GM21737 (cell line): ENCODE data around the gene TSPEAR.
"Not testable (repeated sequence)": the region's sequence is repeated elsewhere in the genome, so short reads cannot be mapped to it uniquely, and the experiment has no call there.

Experiments
- ATAC-seq: cut with Tn5 transposase; IDR thresholded peaks from one replicate; pipeline ENCODE4 v1.9.1; 2021; ENCODE audit warnings: mild to moderate bottlenecking, moderate library complexity; ENCODE audit not compliant: unreplicated experiment

Gene TSPEAR

GRCh38 chr21:44636209-44637017, 75.0 kb downstream of the TSPEAR start:
- no peak for ATAC-seq

DNA sequence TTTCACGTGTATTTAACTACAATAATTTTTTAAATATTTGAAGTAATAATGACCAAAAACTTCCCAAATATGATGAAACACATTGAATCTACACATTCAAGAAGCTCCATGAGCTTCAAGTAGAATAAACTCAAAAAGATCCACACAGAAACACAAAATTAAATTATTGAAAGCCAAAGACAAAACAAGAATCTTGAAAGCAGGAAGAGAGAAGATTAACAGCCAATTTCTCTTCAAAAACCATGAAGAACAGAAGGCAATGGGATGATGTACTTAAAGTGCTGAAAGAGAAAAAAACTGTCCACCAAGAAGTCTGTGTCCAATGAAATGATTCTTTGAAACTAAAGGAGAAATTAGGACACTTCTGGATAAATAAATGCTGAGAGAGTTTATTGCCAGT, 79.3 kb downstream of the TSPEAR start:
- ATAC-seq, result no peak

GRCh38 chr21:44630440-44630839, 80.9 kb downstream of the TSPEAR start:
- no peak for ATAC-seq

DNA sequence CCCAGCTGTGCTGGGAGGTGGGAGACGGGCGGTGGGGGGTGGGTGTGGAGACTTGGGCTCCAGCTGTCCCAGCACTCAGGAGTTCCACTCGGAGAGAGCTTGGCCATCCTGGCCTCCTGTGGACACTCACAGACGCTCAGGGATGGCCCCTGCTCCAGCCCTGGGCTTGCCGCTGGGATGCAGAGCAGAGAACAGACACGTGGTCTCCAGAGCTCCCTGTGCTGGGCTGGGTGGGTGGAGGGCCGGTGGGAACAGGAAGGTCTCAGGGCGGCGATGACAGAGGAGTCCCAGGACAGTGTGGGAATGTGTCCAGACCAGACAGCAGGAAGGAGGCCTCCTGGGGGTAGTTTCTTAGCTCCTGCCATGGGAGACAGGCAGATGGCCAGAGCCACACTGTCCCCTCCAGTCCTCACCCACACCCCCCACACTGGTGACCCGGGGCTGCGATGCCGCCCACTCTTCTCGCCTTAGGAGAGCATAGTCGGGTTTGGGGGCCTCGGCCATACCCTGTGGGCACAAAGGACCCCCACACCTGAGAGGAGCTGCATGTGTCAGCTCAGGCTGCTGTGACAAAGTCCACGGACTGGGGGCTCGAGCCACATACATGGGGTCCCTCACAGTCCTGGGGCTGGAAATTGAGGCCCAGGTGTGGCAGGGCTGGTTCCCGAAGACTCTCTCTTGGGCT, 82.5 kb downstream of the TSPEAR start:
- no peak for ATAC-seq

GRCh38 chr21:44627831-44628233, 83.5 kb downstream of the TSPEAR start:
- not testable (repeated sequence) for ATAC-seq

DNA sequence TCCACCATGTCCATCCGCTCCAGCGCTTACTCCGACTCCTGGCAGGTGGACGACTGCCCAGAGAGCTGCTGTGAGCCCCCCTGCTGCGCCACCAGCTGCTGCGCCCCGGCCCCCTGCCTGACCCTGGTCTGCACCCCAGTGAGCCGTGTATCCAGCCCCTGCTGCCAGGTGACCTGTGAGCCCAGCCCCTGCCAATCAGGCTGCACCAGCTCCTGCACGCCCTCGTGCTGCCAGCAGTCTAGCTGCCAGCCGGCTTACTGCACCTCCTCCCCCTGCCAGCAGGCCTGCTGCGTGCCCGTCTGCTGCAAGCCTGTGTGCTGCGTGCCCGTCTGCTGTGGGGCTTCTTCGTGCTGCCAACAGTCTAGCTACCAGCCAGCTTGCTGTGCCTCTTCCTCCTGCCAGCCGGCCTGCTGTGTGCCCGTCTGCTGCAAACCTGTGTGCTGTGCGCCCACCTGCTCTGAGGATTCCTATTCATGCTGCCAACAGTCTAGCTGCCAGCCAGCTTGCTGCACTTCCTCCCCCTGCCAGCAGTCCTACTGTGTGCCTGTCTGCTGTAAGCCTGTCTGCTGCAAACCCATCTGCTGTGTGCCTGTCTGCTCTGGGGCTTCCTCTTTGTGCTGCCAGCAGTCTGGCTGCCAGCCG, 84.1 kb downstream of the TSPEAR start:
- not testable (repeated sequence) for ATAC-seq

GRCh38 chr21:44626673-44627143, 84.7 kb downstream of the TSPEAR start, which contains the start of gene KRTAP10-9:
TSS of gene KRTAP10-9 (plus strand) at chr21:44627093. CDS start at chr21:44627172, 79 bp downstream.
- ATAC-seq, result no peak

DNA sequence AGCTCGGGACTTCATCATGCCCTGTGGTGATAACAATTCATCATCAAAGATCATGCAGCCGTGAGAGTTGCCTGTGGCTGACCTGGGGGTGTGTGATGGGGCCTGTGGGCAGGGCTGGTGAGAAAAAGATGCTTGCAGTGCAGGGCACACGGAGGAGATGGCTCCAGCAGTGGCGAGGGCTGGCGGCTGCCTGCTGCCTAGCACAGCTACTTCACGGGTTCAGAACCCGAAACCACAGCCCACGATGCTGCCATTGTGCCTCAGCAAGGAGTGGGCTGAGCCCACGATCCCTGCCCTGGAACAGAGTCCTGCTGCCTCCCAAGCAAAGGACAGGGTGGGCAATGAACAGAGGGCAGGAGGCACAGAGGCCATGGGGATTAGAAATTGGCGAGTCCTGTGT, 85.1 kb downstream of the TSPEAR start:
- ATAC-seq, result no peak

DNA sequence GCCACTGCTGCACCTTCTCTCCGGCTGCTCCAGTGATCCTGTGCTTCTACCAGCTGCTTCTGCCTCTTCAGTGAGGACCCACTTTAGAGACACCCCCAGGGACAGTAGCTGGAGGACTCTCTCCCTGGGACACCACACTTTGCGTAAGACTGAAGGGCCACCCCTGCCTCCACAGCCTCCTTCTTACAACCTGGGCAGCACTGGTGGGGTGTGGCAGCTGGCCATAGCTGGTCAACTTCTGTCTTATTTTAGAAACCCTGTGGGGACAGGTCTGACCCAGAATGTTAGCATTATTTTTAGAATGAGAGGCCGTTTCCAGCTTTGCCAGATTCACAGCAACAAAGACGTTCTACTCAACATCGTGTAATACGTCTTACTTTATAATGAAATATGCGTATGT, 85.6 kb downstream of the TSPEAR start:
- ATAC-seq, result no peak

DNA sequence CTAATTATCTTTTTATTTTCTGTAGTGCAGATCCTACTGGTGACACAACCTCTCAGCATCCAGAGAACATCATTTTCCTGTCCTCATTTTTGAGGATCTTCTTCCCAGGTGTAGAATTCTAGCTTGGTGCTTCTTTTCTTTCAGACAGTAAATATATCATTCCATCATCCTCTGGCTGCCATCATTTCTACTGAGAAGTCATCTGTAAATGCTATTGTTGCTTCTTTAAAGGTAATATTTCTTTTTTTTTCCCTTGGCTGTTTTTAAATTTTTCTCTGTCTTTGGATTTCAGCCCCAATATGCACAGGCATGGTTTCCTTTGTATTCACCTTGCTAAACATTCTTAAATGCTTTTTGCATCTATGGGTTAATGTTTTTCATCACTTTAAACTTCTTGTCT, 87.8 kb downstream of the TSPEAR start:
- ATAC-seq, result no peak

DNA sequence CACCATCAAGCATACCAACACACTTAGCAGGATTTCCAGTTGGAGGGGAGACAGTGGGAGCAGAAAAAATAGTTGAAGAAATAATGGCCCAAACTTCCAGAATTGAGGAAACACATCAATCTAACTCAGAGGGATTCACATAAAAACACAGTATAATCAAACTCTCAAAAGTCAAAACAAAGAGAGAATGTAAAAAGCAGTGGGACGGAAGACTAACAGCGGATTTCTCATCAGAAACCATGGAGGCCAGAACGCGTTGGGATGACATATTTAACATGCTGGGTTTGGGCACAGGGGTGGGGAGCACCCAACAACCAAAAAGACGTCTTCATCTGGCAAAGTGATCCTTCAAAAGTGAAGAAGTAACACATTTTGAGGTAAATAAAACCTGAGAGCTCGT, 91.5 kb downstream of the TSPEAR start:
- ATAC-seq, result no peak

DNA sequence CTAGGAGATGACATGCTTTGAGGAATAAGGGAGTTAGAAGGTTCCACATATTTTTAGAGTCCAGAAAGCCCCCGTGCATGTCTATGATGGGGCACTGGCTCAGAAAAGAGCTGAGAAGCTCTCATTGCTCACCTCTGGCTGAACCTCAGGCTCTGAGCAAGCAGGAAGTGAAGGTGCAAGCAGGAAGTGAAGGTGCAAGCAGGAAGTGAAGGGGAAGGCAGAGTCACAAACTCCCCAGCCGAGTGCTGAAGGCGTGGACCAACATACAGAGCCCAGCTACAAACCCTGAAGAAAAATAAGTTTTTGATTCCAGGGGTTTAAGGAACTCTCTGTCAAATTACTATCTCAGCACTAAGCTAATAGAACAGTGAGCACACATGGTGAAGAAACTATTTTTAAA, 92.5 kb downstream of the TSPEAR start:
- ATAC-seq, result no peak

DNA sequence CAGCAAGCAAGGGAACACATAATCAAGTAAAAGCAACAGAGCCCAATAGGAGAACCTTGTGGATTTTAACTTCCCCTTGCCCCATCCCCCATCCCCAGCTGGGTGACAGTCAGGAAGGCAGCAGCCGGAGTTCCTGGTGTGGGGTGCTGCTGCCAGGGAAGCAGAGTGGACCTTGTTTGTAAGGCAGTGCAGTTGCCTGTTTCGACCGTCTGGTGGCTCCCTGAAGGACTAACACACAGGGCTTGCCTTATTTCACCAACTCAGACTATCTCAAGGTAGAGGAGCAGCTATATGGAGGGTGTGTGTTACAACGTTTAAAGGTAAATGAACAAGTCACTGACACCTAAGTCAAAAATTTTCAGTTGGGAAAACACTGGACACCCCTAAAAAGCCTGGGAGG, 92.9 kb downstream of the TSPEAR start:
- ATAC-seq, result no peak

DNA sequence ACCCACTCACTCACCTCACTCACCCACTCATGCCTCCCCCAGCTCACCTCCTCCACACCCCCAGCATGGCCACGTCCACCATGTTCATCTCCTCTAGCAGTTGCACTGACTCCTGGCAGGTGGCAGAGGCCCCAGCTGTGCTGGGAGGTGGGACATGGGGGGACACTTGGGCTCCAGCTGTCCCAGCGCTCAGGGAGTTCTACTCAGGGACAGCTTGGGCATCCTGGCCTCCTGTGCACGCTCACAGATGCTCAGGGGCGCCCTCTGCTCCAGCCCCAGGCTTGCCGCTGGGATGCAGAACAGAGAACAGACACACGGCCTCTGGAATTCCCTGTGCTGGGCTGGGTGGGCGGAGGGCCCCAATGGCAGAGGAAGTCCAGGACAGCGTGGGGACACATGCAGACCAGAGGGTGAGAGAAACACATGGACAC, 94.3 kb downstream of the TSPEAR start:
- ATAC-seq, result no peak

GRCh38 chr21:44616591-44616926, 94.8 kb downstream of the TSPEAR start:
- no peak for ATAC-seq

- no peak for ATAC-seq
Observed at GRCh38 chr21:44615911-44616590, 95.3 kb downstream of the TSPEAR start.

DNA sequence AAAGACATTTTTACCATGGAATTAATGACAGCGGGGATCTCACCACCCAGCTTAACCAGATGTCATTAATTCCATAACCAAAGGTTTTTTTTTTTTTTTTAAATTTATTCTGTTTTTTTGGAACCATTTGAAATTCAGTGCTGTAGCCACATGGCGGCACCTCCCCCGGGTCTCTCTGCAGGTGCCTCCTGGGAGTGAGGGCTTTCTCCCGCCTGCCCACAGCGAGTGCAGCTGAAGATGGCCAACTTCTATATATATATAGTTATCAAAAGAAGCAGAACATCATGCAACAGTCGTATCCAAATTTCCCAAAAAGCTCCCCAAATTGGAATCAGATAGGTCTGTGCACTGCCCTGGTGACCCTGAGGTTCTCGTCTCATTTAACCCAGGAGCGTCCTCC, 95.9 kb downstream of the TSPEAR start:
- no peak for ATAC-seq

- no peak for ATAC-seq
Observed at GRCh38 chr21:44614961-44615391, 96.4 kb downstream of the TSPEAR start.

DNA sequence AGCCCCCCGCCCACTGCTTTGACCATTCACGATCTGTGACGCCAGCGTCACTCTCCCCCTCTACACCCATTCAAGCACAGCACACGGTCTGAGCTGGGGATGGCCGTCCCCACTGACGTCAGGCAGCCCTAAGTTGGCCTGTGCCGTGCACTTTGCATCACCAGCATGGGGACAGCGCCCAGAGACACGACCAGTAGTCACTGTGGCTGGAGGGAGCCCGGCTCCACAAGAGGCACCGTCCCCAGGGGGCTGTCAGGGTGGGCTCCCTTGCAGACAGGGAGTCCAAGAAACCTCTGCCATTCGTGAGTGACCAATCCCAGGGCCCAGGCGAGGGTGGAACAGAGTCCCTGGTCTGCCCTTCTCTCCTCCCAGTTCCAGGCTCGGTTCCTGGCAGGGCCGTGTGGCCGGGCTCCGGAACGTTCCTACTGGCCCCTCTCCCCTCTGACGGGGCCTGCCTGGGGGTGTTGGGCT, 97.2 kb downstream of the TSPEAR start:
- no peak for ATAC-seq

GRCh38 chr21:44613386-44614155, 97.8 kb downstream of the TSPEAR start:
- ATAC-seq, result no peak
